Mesothelial cell of epicardium (in vitro differentiated cells): Measurements from ENCODE around the gene BMPR1B. TPM values are rescaled to one million over a fixed set of nuclear protein-coding genes. Genes with fewer than 3 reads are reported as not detected.

Source experiments
- DNase-seq, 2 experiments: peaks; one replicate each; pipeline ENCODE4 v3.0.0; 2021; ENCODE audit warnings: low spot score in 2 of 2; ENCODE audit not compliant: unreplicated experiment in 2 of 2
- H3K27ac Mint-ChIP-seq: 2 replicates; pipeline ENCODE4 v1.8.0; 2021; ENCODE audit warnings: mixed read lengths
- H3K27me3 Mint-ChIP-seq: 2 replicates; pipeline ENCODE4 v1.8.0; 2021; ENCODE audit warnings: low read depth, mixed read lengths
- H3K36me3 Mint-ChIP-seq: 2 replicates; pipeline ENCODE4 v1.8.0; 2021; ENCODE audit warnings: mixed read lengths
- H3K4me1 Mint-ChIP-seq: 2 replicates; pipeline ENCODE4 v1.8.0; 2021; ENCODE audit warnings: mixed read lengths
- H3K4me3 Mint-ChIP-seq: 2 replicates; pipeline ENCODE4 v1.8.0; 2021; ENCODE audit warnings: mild to moderate bottlenecking, moderate library complexity, mixed read lengths
- H3K9me3 Mint-ChIP-seq: 2 replicates; pipeline ENCODE4 v1.8.0; 2021; ENCODE audit warnings: mixed read lengths
- CTCF ChIP-seq: fragments of 200-600 bp; sonication (generic); IDR thresholded peaks from one replicate; pipeline ENCODE4 v1.5.0; 2021; ENCODE audit warnings: antibody characterized with exemption; ENCODE audit not compliant: unreplicated experiment
- total RNA-seq: library from RNA; stranded (reverse); gene quantifications from 3 replicates; pipeline ENCODE4 v1.2.1, GENCODE V29; 2021

The BMPR1B gene
- total RNA-seq, 1 donor from 2014 or later, result 2.6 TPM

GRCh38 chr4:94877973-94878372 lies 120.2 kb downstream of the BMPR1B start:
- peaks cover 2% of the 10 kb centered on the region for H3K4me1 Mint-ChIP-seq
- no peak for TF ChIP-seq CTCF

GRCh38 chr4:94880956-94881355 lies 123.2 kb downstream of the BMPR1B start:
- no peak for TF ChIP-seq CTCF
- Mint-ChIP-seq H3K27ac (no peak overlapping the region), H3K27me3 (no peaks in the 10 kb centered on the region), H3K4me3 (no peak overlapping the region), H3K36me3 (no peaks in the 10 kb centered on the region), H3K4me1 (no peaks in the 10 kb centered on the region), H3K9me3 (no peaks in the 10 kb centered on the region)
- DNase-seq, result no peak

More at GRCh38 chr4:94877973-94878372, 120.2 kb downstream of the BMPR1B start:
- Mint-ChIP-seq H3K27ac (no peak overlapping the region), H3K27me3 (no peaks in the 10 kb centered on the region), H3K9me3 (no peaks in the 10 kb centered on the region), H3K36me3 (no peaks in the 10 kb centered on the region), H3K4me3 (no peak overlapping the region)
- no peak for DNase-seq

GRCh38 chr4:94882756-94883155 lies 125.0 kb downstream of the BMPR1B start:
- TF ChIP-seq CTCF, result no peak
- Mint-ChIP-seq H3K4me3 (no peak overlapping the region), H3K36me3 (no peaks in the 10 kb centered on the region), H3K27ac (no peak overlapping the region), H3K4me1 (no peaks in the 10 kb centered on the region), H3K27me3 (no peaks in the 10 kb centered on the region), H3K9me3 (peaks cover 9% of the 10 kb centered on the region)
- DNase-seq, result no peak

- TF ChIP-seq CTCF, result no peak
Measured at GRCh38 chr4:94887027-94887426, 129.3 kb downstream of the BMPR1B start.

GRCh38 chr4:94889523-94889922 lies 131.8 kb downstream of the BMPR1B start:
- TF ChIP-seq CTCF, result no peak
- no peak for DNase-seq
- Mint-ChIP-seq H3K36me3 (no peaks in the 10 kb centered on the region), H3K27me3 (no peaks in the 10 kb centered on the region), H3K4me3 (no peak overlapping the region), H3K27ac (no peak overlapping the region), H3K4me1 (no peaks in the 10 kb centered on the region), H3K9me3 (peaks cover 9% of the 10 kb centered on the region)

More at GRCh38 chr4:94887027-94887426, 129.3 kb downstream of the BMPR1B start:
- Mint-ChIP-seq H3K4me3 (no peak overlapping the region), H3K9me3 (peaks cover 9% of the 10 kb centered on the region), H3K27ac (no peak overlapping the region), H3K4me1 (no peaks in the 10 kb centered on the region), H3K36me3 (no peaks in the 10 kb centered on the region), H3K27me3 (no peaks in the 10 kb centered on the region)
- DNase-seq, result no peak

- Mint-ChIP-seq H3K36me3 (no peaks in the 10 kb centered on the region), H3K9me3 (peaks cover 9% of the 10 kb centered on the region), H3K4me1 (no peaks in the 10 kb centered on the region), H3K27me3 (no peaks in the 10 kb centered on the region), H3K27ac (no peak overlapping the region), H3K4me3 (no peak overlapping the region)
- no peak for TF ChIP-seq CTCF
- DNase-seq, result no peak
Measured at GRCh38 chr4:94889946-94890345, 132.2 kb downstream of the BMPR1B start.
